Peyer's patch (tissue), 4 donors: Measurements from ENCODE around the gene PRKCA.

Source experiments
- CTCF ChIP-seq, 6 experiments: fragments of 450-650 bp in 4 of 6; fragments of 200-600 bp in 2 of 6; sonication (generic) in 1 of 6; IDR thresholded peaks; one replicate each; pipeline ENCODE4 v1.5.1; 2017 to 2019; ENCODE audit warnings: antibody characterized with exemption in 6 of 6, mild to moderate bottlenecking in 3 of 6, moderate library complexity in 1 of 6
- POLR2A ChIP-seq, 2 donors: fragments of 450-650 bp; IDR thresholded peaks; one replicate each; pipeline ENCODE4 v1.5.1; 2017; ENCODE audit warnings: antibody characterized with exemption in 2 of 2, mild to moderate bottlenecking in 2 of 2, moderate library complexity in 2 of 2

GRCh38 chr17:66414561-66415175, 112.3 kb downstream of the PRKCA start:
- TF ChIP-seq POLR2A (IDR thresholded peaks at IDR 0.05): no peak
- TF ChIP-seq CTCF (IDR thresholded peaks at IDR 0.05): no peak
